Activated CD4-positive, alpha-beta memory T cell treated with anti-CD3 and anti-CD28 coated beads for 36 hours (primary cell): ENCODE measurements around the gene MARCO. TPM values are rescaled to one million over a fixed set of nuclear protein-coding genes. Genes with fewer than 3 reads are reported as not detected.

Experiments used
- CTCF ChIA-PET: fragments of 350-600 bp; sonication (Branson Sonifier 250); formaldehyde crosslinking; loops from one replicate; lab custom pipeline; 2021; ENCODE audit warnings: antibody characterized with exemption, inconsistent platforms; lab: Charles Lee
- POLR2A ChIA-PET: fragments of 350-600 bp; sonication (Branson Sonifier 250); formaldehyde crosslinking; loops from one replicate; lab custom pipeline; 2021; ENCODE audit warnings: antibody characterized with exemption; lab: Charles Lee
- DNase-seq: peaks from one replicate; pipeline ENCODE4 v3.0.0-alpha.2; 2020
- H3K27ac Mint-ChIP-seq: one replicate; pipeline ENCODE4 v1.8.0; 2021; ENCODE audit warnings: mixed read lengths
- H3K27me3 Mint-ChIP-seq: one replicate; pipeline ENCODE4 v1.8.0; 2021; ENCODE audit warnings: mixed read lengths
- H3K36me3 Mint-ChIP-seq: one replicate; pipeline ENCODE4 v1.8.0; 2021; ENCODE audit warnings: mixed read lengths
- H3K4me1 Mint-ChIP-seq: one replicate; pipeline ENCODE4 v1.8.0; 2021; ENCODE audit warnings: low read depth, mixed read lengths
- H3K4me3 Mint-ChIP-seq: one replicate; pipeline ENCODE4 v1.8.0; 2021; ENCODE audit warnings: mild to moderate bottlenecking, mixed read lengths
- H3K9me3 Mint-ChIP-seq: one replicate; pipeline ENCODE4 v1.8.0; 2021; ENCODE audit warnings: mixed read lengths
- intact Hi-C: fragments of 100-400 bp; cut with micrococcal nuclease; formaldehyde crosslinking; loops from one replicate; pipeline ENCODE4 v1.15.1; 2023
- total RNA-seq, 2 experiments: library from RNA; stranded (reverse); gene quantifications; one replicate each; pipeline ENCODE4 v1.2.3, GENCODE V29; 2021

Gene MARCO
- total RNA-seq, 2 experiments from 2014 or later: not detected

DNA sequence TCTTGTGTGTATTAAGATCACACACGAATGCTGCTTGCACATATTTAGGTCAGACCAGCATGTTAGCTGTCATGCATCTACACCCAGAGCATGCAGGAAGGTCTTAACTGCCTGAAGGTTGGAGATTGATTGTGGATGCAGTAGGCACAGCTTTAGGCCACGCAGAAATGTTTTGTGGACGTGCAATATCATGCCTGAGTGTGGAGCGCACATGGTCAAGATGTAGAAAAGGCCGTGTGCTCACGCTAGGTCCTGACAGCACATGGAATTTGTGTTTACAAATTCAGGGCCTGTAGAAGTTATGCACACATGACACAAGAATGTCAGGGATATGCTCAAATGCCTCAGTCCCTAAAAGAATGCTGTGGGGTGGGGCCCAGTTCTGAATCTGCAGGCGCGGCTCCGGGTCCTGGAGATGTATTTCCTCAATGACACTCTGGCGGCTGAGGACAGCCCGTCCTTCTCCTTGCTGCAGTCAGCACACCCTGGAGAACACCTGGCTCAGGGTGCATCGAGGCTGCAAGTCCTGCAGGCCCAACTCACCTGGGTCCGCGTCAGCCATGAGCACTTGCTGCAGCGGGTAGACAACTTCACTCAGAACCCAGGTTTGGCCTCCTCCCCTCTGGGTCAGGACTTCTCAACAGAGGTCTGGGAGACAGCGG, 27.9 kb downstream of the MARCO start:
- intact Hi-C loops: no loop called here
- H3K27me3 Mint-ChIP-seq: peaks cover 6% of the 10 kb centered on the region
- H3K4me3 Mint-ChIP-seq: no peak overlapping the region
- no peaks in the 10 kb centered on the region for H3K36me3 Mint-ChIP-seq
- POLR2A ChIA-PET: no interaction called here
- no peak overlapping the region for H3K27ac Mint-ChIP-seq
- CTCF ChIA-PET: no interaction called here
- no peaks in the 10 kb centered on the region for H3K4me1 Mint-ChIP-seq
- DNase-seq: no peak
- H3K9me3 Mint-ChIP-seq: no peaks in the 10 kb centered on the region

DNA sequence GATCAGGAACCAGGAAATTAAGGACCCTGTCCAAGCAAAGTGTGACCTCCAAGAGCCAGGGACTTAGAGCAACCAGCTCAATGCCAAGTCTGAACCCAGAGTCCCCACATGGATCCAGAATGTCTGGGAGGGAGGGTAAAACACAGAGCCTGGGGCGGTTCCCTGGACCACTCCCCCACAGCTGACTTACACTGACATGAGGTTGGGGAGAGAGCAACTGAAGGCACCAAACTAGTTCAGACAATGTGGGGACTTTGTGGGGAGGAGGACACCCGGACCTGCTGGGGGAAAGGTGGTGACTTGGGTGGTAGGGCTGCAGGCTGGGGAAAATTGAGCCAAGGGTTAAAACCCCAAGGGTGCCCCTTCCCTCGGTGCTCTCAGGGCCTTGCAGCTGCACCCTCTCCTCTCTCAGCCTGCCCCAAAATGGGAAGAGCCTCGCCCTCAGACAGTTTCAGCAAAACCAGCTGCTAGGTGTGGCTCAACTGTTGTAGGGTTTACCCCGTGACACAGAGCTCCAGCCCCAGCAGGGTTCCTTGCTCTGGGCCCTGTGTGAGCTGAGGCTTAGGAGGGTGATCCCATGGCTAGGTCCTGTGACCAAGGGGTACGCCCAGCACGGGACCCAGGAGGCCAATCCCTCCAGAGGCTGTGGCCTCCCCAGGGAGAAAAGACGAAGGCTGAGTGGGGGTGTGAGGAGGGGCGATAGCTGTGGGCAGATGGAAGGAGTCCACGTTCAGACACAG, 28.6 kb downstream of the MARCO start:
- POLR2A ChIA-PET: no interaction called here

DNA sequence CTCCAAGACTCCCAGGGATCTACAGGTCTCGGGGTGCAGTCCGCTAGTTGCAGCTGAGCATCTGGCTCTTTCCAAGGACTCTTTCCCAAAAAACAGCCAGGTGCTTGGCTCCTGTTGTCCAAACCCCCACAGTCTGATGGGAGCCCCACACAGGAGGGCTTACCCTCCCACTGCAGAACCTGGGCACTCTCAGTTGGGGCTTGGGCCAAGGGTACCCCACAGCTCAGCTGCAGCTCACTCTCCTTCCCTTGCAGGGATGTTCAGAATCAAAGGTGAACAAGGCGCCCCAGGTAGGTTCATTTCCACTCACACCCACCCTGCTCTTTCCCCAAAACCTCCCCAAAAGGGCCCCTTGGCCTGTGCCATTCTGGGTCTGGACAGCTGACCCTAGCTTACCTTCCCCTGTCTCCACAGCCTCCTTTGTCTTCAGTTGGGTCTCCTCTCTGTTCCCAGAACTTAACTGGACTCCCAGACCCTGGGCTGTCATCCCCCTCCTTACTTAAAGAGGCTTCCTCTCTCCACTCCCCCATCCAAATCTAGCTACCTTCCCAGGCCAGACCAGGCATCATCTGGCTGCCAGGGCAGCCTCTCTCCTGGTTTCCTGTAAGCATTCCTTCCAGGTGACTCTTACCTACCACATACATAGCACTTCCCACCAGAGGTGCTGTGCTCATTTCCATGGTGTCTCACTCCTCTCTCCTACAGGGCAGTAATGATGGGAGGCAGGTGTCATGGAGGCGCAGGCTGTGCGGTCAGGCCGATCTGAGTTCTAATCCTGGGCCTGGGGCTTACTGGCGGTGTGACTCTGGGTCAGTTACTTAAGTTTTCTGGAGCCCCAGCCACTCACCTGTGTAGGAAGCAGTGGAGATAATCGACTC, 29.5 kb downstream of the MARCO start:
- Mint-ChIP-seq H3K4me3 (no peak overlapping the region), H3K27me3 (peaks cover 6% of the 10 kb centered on the region), H3K27ac (no peak overlapping the region), H3K4me1 (no peaks in the 10 kb centered on the region), H3K9me3 (no peaks in the 10 kb centered on the region), H3K36me3 (no peaks in the 10 kb centered on the region)
- POLR2A ChIA-PET: no interaction called here
- intact Hi-C loops: no loop called here
- CTCF ChIA-PET: interaction anchor here (0.6 kb wide), 1 partner anchor 1740 kb away, joined by 3 read pairs; no protein-coding TSS in a partner anchor
- DNase-seq: no peak

More for the DNA sequence above, 28.6 kb downstream of the MARCO start:
- Mint-ChIP-seq H3K27me3 (peaks cover 6% of the 10 kb centered on the region), H3K4me3 (no peak overlapping the region), H3K27ac (no peak overlapping the region), H3K4me1 (no peaks in the 10 kb centered on the region), H3K9me3 (no peaks in the 10 kb centered on the region), H3K36me3 (no peaks in the 10 kb centered on the region)
- intact Hi-C loops: no loop called here
- CTCF ChIA-PET: no interaction called here
- DNase-seq: no peak

DNA sequence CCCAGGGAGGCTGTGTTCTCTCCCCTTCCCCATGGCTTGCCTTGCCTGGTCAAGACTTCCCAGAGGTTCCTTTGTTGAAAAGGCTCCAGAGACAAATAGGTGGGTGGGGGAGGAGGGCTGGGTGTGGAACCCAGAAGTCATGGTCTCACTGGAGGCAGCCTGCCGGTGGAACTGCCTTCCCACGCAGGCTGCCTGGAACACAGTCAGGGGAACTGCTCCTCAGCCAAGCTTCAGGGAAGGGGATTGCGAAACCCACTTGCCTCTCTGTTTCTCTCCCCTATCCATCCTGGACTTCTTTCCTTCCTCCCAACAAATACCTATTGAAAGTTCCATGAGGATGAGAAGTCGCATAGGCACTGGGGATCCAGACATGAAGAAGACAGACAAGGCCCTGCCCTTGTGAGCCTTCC, 31.6 kb downstream of the MARCO start:
- no peak for DNase-seq
- Mint-ChIP-seq H3K4me3 (no peak overlapping the region), H3K4me1 (no peaks in the 10 kb centered on the region), H3K27me3 (peaks cover 2% of the 10 kb centered on the region), H3K36me3 (no peaks in the 10 kb centered on the region), H3K9me3 (peaks cover 3% of the 10 kb centered on the region), H3K27ac (no peak overlapping the region)
- intact Hi-C loops: no loop called here
- CTCF ChIA-PET: no interaction called here
- POLR2A ChIA-PET: no interaction called here

DNA sequence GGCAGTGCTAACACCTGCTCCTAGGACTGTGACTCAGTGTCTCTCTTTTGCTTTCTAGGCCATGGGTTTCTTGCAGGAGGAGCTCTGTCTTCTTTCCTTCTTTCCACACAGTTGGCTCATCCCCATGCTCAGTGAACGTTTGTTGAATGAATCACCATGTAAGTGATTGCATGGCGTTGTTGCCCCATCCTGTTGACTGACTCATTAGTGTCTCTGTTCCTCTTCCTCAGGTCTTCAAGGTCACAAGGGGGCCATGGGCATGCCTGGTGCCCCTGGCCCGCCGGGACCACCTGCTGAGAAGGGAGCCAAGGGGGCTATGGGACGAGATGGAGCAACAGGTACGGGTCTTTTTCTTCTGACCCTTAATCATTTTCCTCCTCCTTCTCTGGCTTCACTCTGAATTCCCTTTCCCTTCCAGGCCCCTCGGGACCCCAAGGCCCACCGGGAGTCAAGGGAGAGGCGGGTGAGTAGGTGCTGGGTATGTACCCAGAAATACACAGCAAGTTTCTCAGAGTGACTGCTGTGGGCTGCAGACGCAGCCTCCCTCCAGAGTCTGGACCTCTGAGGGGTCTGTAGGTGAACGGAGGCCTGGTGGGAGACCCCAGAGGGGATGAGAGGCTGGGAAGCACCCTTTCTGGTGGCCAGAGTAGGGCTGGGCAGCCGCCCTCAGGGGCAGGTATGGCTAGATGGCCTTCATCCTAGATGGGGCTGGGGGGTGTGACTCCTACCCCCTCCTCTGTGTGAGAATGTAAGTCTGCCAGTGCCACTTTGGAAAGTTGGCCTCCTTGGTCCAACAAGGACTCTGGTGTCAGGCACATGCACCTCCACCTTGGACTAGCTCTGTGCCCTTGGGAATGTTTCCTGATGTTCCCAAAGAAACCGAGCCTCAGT, 32.4 kb downstream of the MARCO start:
- CTCF ChIA-PET: no interaction called here
- H3K27me3 Mint-ChIP-seq: peaks cover 2% of the 10 kb centered on the region

DNA sequence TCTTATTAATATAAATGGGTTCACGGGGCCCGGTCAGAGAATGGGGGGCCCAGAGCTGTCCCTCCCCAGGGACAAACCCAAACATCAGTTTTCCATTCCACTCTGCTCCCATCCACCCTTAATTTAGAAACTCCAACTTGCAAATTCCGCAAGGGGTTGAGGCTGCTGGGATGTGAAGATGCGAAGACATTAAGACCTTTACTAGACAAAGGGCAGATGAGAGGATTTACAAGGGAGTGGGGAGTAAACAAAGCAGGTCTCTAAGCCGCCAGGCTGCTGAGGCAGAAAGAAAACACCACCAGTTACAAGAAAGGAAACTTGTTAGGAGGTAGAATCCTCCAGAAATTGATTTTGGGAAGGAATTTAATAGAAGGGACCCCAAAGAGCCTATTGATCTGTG, 33.1 kb downstream of the MARCO start:
- no peaks in the 10 kb centered on the region for H3K4me1 Mint-ChIP-seq
- CTCF ChIA-PET: no interaction called here

More for the DNA sequence above, 32.4 kb downstream of the MARCO start:
- Mint-ChIP-seq H3K36me3 (no peaks in the 10 kb centered on the region), H3K4me1 (no peaks in the 10 kb centered on the region), H3K27ac (no peak overlapping the region), H3K9me3 (peaks cover 3% of the 10 kb centered on the region), H3K4me3 (no peak overlapping the region)
- intact Hi-C loops: no loop called here
- DNase-seq: no peak
- POLR2A ChIA-PET: no interaction called here

DNA sequence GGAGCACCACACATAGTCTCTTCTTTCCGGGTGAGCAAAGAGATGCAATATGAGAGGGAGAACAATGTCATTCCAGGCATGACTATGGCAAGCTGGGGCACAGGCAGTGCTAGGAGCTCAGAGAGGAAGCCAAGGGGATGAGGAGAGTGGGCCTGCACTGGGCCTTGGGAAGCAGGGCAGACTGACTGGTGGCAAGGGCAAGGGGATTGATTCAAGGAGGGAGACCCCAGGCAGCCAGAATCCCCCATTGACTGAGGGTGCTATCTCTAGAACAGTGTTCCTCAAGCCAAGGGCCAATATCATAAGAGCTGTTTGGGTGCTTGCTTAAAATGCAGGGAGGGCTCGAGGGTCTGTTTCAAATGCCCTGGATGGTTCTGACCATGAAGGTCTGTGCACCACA, 36.1 kb downstream of the MARCO start:
- intact Hi-C loops: no loop called here
- ChIA-PET CTCF (no interaction called here), POLR2A (no interaction called here)
- H3K27me3 Mint-ChIP-seq: peaks cover 2% of the 10 kb centered on the region
- no peak overlapping the region for H3K27ac Mint-ChIP-seq
- no peaks in the 10 kb centered on the region for H3K4me1 Mint-ChIP-seq
- DNase-seq: no peak
- peaks cover 3% of the 10 kb centered on the region for H3K9me3 Mint-ChIP-seq
- H3K36me3 Mint-ChIP-seq: no peaks in the 10 kb centered on the region
- no peak overlapping the region for H3K4me3 Mint-ChIP-seq

More for the DNA sequence above, 33.1 kb downstream of the MARCO start:
- intact Hi-C loops: no loop called here
- no peak overlapping the region for H3K27ac Mint-ChIP-seq
- DNase-seq: no peak
- POLR2A ChIA-PET: no interaction called here
- no peaks in the 10 kb centered on the region for H3K36me3 Mint-ChIP-seq
- no peak overlapping the region for H3K4me3 Mint-ChIP-seq
- peaks cover 3% of the 10 kb centered on the region for H3K9me3 Mint-ChIP-seq
- H3K27me3 Mint-ChIP-seq: peaks cover 2% of the 10 kb centered on the region

DNA sequence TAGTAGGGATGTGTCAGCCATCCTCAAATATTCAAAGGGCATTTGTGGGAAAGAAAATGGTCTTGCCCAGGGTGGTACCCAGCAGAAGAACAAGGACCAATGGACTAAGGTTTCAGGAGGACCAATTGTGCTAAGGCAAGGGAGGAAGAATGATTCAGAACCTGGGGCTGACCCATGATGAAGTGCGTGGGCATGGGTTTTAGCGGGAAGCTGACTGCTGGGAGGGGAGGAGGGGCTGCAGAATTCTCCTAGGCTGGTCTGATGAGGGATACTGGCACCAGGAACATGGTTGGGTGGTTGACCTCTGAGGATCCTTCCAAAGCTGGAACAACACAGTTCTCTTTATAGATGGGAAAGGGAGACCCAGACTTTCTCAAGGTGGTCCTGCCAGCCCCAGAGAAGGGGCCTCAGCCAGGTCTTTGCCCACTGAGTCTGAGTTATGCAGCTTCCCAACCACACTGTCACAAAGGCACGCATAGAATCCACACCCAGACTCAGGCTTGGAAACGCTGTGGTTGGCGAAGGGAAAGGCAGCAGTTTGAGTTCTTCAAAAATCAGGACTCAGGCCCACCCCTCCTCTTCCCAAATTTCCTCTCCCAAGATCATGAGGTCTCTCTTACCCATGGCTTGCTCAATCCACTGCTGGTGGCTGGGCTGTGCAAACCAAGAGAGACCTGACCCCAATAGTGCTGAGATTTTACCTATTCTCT, 37.3 kb downstream of the MARCO start:
- H3K27ac Mint-ChIP-seq: no peak overlapping the region
- ChIA-PET POLR2A (no interaction called here), CTCF (no interaction called here)
- peaks cover 2% of the 10 kb centered on the region for H3K27me3 Mint-ChIP-seq
- intact Hi-C loops: no loop called here
- peaks cover 3% of the 10 kb centered on the region for H3K9me3 Mint-ChIP-seq
- no peak overlapping the region for H3K4me3 Mint-ChIP-seq
- no peak for DNase-seq
- H3K4me1 Mint-ChIP-seq: no peaks in the 10 kb centered on the region
- no peaks in the 10 kb centered on the region for H3K36me3 Mint-ChIP-seq

DNA sequence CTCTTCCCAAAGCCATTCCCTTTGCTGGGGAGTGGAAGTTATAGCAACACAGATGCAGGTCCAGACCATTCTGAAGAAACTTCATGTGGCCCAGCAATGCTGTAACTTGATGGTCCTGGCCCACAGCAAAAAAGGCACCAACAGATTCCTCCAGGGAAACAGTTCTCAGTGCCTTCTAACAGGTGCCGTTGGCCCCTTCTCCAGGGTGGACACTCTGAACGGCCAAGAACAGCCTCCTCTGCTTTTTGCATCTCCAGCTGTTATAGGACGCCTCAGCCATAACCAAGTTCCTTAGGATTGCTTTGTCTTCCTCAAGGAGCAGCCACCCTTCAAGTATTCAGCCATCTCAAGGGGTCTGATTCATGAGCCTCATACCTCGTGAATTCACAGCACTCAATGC, 38.0 kb downstream of the MARCO start:
- H3K4me1 Mint-ChIP-seq: no peaks in the 10 kb centered on the region
- H3K4me3 Mint-ChIP-seq: no peak overlapping the region
- H3K36me3 Mint-ChIP-seq: no peaks in the 10 kb centered on the region
- H3K9me3 Mint-ChIP-seq: peaks cover 3% of the 10 kb centered on the region
- no peak for DNase-seq
- intact Hi-C loops: no loop called here
- ChIA-PET CTCF (no interaction called here), POLR2A (no interaction called here)
- H3K27ac Mint-ChIP-seq: no peak overlapping the region
- H3K27me3 Mint-ChIP-seq: peaks cover 2% of the 10 kb centered on the region

DNA sequence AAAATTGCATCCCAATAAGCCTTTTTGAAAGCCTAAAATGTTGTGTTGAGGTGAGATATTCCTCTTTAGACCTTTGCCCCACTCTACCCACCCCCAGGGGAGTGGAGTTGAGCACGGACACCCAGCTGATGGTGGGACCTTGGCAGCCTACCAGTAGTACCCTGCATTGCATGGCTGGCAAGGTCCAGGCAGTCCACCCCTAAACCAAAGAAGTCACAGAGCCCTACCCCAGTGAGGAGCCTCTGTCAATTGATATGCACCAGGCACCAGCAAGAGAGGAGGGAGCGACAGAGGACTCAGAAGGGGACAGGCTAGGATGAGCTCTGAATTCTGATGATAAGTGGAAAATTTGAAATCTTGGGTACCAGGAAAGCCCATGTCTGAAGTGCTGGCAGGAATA, 38.6 kb downstream of the MARCO start:
- peaks cover 2% of the 10 kb centered on the region for H3K27me3 Mint-ChIP-seq

DNA sequence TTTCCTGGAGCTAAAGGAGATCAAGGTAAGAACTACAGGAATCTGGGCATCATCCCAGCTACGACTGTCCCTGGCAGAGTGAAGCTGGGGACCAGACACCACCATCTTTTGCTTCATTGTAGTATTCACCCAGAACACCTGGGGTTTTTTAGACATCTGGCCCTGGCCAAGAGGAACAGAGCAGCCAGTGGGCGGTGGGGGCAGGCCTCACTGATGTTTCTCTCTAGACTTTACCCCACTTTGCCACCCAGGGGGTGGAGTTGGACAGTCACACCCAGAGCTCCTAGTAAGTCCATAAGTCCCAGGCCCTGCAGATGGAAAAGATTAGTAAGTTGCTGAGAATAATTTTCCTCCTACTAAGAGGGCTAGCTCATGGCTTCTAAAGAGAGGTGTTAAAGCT, 39.6 kb downstream of the MARCO start:
- Mint-ChIP-seq H3K27ac (no peak overlapping the region), H3K4me1 (no peaks in the 10 kb centered on the region), H3K9me3 (peaks cover 3% of the 10 kb centered on the region), H3K27me3 (peaks cover 2% of the 10 kb centered on the region), H3K4me3 (no peak overlapping the region), H3K36me3 (no peaks in the 10 kb centered on the region)
- ChIA-PET POLR2A (no interaction called here), CTCF (no interaction called here)
- intact Hi-C loops: no loop called here
- no peak for DNase-seq

More for the DNA sequence above, 38.6 kb downstream of the MARCO start:
- peaks cover 3% of the 10 kb centered on the region for H3K9me3 Mint-ChIP-seq
- no peak for DNase-seq
- ChIA-PET CTCF (no interaction called here), POLR2A (no interaction called here)
- H3K4me3 Mint-ChIP-seq: no peak overlapping the region
- intact Hi-C loops: no loop called here
- no peak overlapping the region for H3K27ac Mint-ChIP-seq
- no peaks in the 10 kb centered on the region for H3K36me3 Mint-ChIP-seq
- no peaks in the 10 kb centered on the region for H3K4me1 Mint-ChIP-seq
